H1 (cell line): ENCODE results near the gene OR13C5. TPM values are rescaled to one million over a fixed set of nuclear protein-coding genes. Genes with fewer than 3 reads are reported as not detected.

Experiments used
- CTCF ChIA-PET: fragments of 300-600 bp; sonication (Branson Sonifier 250); formaldehyde crosslinking; loops from one replicate; lab custom pipeline; 2021; ENCODE audit not compliant: partially characterized antibody; lab: Charles Lee
- POLR2A ChIA-PET: fragments of 300-600 bp; sonication (Branson Sonifier 250); formaldehyde crosslinking; loops from one replicate; lab custom pipeline; 2021; ENCODE audit warnings: inconsistent platforms; ENCODE audit not compliant: partially characterized antibody; lab: Charles Lee
- DNase-seq, 2 experiments: peaks; one replicate each; pipeline versions ENCODE4 v3.0.0 to v3.0.0-alpha.2; 2010 to 2022; ENCODE audit warnings: low spot score in 2 of 2, low read depth in 1 of 2, mixed read lengths in 1 of 2
- FAIRE-seq: peaks from 2 replicates; lab custom pipeline; 2011; peaks lifted over from hg19 to GRCh38; lab: Jason Lieb, UNC
- H2AFZ ChIP-seq: 2 replicates; pipeline ENCODE4 v1.8.1; 2012; ENCODE audit warnings: low read length, inconsistent platforms
- H2AK5ac ChIP-seq: 2 replicates; pipeline ENCODE4 v1.6.1; 2013; ENCODE audit warnings: low read depth, low read length
- H2BK120ac ChIP-seq: replicated peaks from 2 replicates; pipeline ENCODE3; 2013; ENCODE audit warnings: low read depth, low read length, inconsistent platforms
- H2BK12ac ChIP-seq: 2 replicates; pipeline ENCODE4 v1.6.1; 2013; ENCODE audit warnings: low read depth, low read length
- H2BK15ac ChIP-seq: 2 replicates; pipeline ENCODE4 v1.6.1; 2013; ENCODE audit warnings: low read length
- H2BK20ac ChIP-seq: 2 replicates; pipeline ENCODE4 v1.6.1; 2013; ENCODE audit warnings: low read length
- H2BK5ac ChIP-seq: 2 replicates; pipeline ENCODE4 v1.6.1; 2013; ENCODE audit warnings: low read depth, low read length
- H3K14ac ChIP-seq: 2 replicates; pipeline ENCODE4 v1.6.1; 2013; ENCODE audit warnings: inconsistent platforms; ENCODE audit not compliant: insufficient read length
- H3K18ac ChIP-seq: 2 replicates; pipeline ENCODE4 v1.6.1; 2013; ENCODE audit warnings: low read length; ENCODE audit errors: extremely low read depth
- H3K23ac ChIP-seq: 2 replicates; pipeline ENCODE4 v1.6.1; 2013; ENCODE audit warnings: inconsistent platforms; ENCODE audit not compliant: insufficient read length
- H3K23me2 ChIP-seq: 2 replicates; pipeline ENCODE4 v1.6.1; 2013; ENCODE audit warnings: low read depth, low read length
- H3K27ac ChIP-seq: 2 replicates; pipeline ENCODE4 v1.6.1; 2011; ENCODE audit warnings: low read depth, low read length, inconsistent platforms
- H3K27me3 ChIP-seq, 4 experiments: replicated peaks in 1 of 4; 1 replicate in 1 of 4; 2 replicates in 3 of 4; pipeline versions ENCODE4 v1.6.1 to v1.8.1; 2011 to 2013; ENCODE audit warnings: low read length in 3 of 4, mild to moderate bottlenecking in 3 of 4, inconsistent platforms in 2 of 4, mixed read lengths in 2 of 4, moderate library complexity in 1 of 4; ENCODE audit not compliant: control insufficient read depth in 3 of 4, insufficient read depth in 3 of 4; ENCODE audit errors: extremely low read depth in 1 of 4
- H3K36me3 ChIP-seq, 4 experiments: 2 replicates each; pipeline versions ENCODE4 v1.6.1 to v1.8.1; 2011 to 2013; ENCODE audit warnings: mild to moderate bottlenecking in 4 of 4, low read length in 3 of 4, moderate library complexity in 2 of 4, control low read depth in 1 of 4, inconsistent platforms in 1 of 4; ENCODE audit not compliant: insufficient read depth in 4 of 4, control insufficient read depth in 2 of 4
- H3K4ac ChIP-seq: replicated peaks from 2 replicates; pipeline ENCODE3; 2013; ENCODE audit warnings: low read length, low read depth, mixed read lengths, inconsistent platforms; ENCODE audit not compliant: insufficient read length
- H3K4me1 ChIP-seq, 4 experiments: replicated peaks in 1 of 4; 1 replicate in 1 of 4; 2 replicates in 3 of 4; pipeline versions ENCODE4 v1.6.1 to v1.8.1; 2011 to 2013; ENCODE audit warnings: low read length in 3 of 4, inconsistent platforms in 2 of 4, mixed read lengths in 1 of 4; ENCODE audit not compliant: insufficient read depth in 4 of 4, control insufficient read depth in 3 of 4
- H3K4me2 ChIP-seq, 2 experiments: 2 replicates each; pipeline versions ENCODE4 v1.6.1 to v1.8.1; 2011 to 2013; ENCODE audit warnings: low read depth in 2 of 2, low read length in 2 of 2, control low read depth in 1 of 2, inconsistent platforms in 1 of 2, mild to moderate bottlenecking in 1 of 2; ENCODE audit not compliant: insufficient read depth in 1 of 2
- H3K4me3 ChIP-seq, 4 experiments: fragments of 200-600, 300-600 bp in 1 of 4; sonication (generic), shearing (Covaris generic), sonication (Bioruptor Twin) in 1 of 4; 2 replicates each; pipeline versions ENCODE4 v1.5.1 to v1.8.1; 2011 to 2016; ENCODE audit warnings: low read length in 4 of 4, low read depth in 3 of 4, control low read depth in 2 of 4, inconsistent platforms in 2 of 4, mild to moderate bottlenecking in 2 of 4, mixed read lengths in 1 of 4, moderate library complexity in 1 of 4; ENCODE audit not compliant: insufficient read depth in 2 of 4; ENCODE audit errors: extremely low read depth in 1 of 4
- H3K56ac ChIP-seq: replicated peaks from 2 replicates; pipeline ENCODE3; 2013; ENCODE audit warnings: low read depth, mild to moderate bottlenecking, mixed read lengths, low read length, inconsistent platforms; ENCODE audit not compliant: insufficient read length
- H3K79me1 ChIP-seq: 2 replicates; pipeline ENCODE4 v1.6.1; 2013; ENCODE audit warnings: low read depth, low read length, control low read depth
- H3K79me2 ChIP-seq, 2 experiments: 2 replicates each; pipeline versions ENCODE4 v1.6.1 to v1.8.1; 2012 to 2013; ENCODE audit warnings: low read length in 2 of 2, mild to moderate bottlenecking in 2 of 2, inconsistent platforms in 1 of 2; ENCODE audit not compliant: insufficient read depth in 2 of 2, control insufficient read depth in 1 of 2
- H3K9ac ChIP-seq, 4 experiments: replicated peaks in 1 of 4; 1 replicate in 1 of 4; 2 replicates in 3 of 4; pipeline versions ENCODE4 v1.6.1 to v1.8.1; 2011 to 2013; ENCODE audit warnings: low read depth in 3 of 4, low read length in 3 of 4, control low read depth in 2 of 4, mild to moderate bottlenecking in 2 of 4, moderate library complexity in 2 of 4, inconsistent platforms in 1 of 4; ENCODE audit errors: extremely low read depth in 1 of 4
- H3K9me3 ChIP-seq, 2 experiments: 2 replicates each; pipeline versions ENCODE4 v1.6.1 to v1.8.1; 2012 to 2013; ENCODE audit warnings: mild to moderate bottlenecking in 2 of 2, moderate library complexity in 2 of 2, control low read depth in 1 of 2, inconsistent platforms in 1 of 2, low read depth in 1 of 2, low read length in 1 of 2, mixed read lengths in 1 of 2; ENCODE audit not compliant: insufficient read depth in 2 of 2
- H4K20me1 ChIP-seq, 2 experiments: replicated peaks in 1 of 2; 2 replicates each; pipeline versions ENCODE3 to v1.8.1; 2011 to 2013; ENCODE audit warnings: inconsistent platforms in 2 of 2, low read length in 2 of 2, mild to moderate bottlenecking in 1 of 2; ENCODE audit not compliant: insufficient read depth in 2 of 2, control insufficient read depth in 1 of 2
- H4K5ac ChIP-seq: 2 replicates; pipeline ENCODE4 v1.6.1; 2013; ENCODE audit warnings: low read length, low read depth, mixed read lengths, inconsistent platforms; ENCODE audit not compliant: insufficient read length
- H4K8ac ChIP-seq: 2 replicates; pipeline ENCODE4 v1.8.0; 2013; ENCODE audit warnings: mild to moderate bottlenecking, moderate library complexity, low read length, inconsistent platforms; ENCODE audit not compliant: insufficient read depth; ENCODE audit errors: extremely low read depth
- H4K91ac ChIP-seq: replicated peaks from 2 replicates; pipeline ENCODE3; 2013; ENCODE audit warnings: low read length, mixed read lengths, inconsistent platforms; ENCODE audit not compliant: insufficient read length
- CHD2 ChIP-seq: IDR thresholded peaks from 2 replicates; pipeline ENCODE4 v1.6.1; 2012; ENCODE audit warnings: low read length, improper control_type of control experiment
- SP4 ChIP-seq: IDR thresholded peaks from 2 replicates; pipeline ENCODE4 v1.6.1; 2012; ENCODE audit warnings: low read length, inconsistent platforms
- TAF7 ChIP-seq: optimal IDR thresholded peaks from 2 replicates; pipeline ENCODE3; 2011; ENCODE audit warnings: low read depth, mild to moderate bottlenecking, inconsistent platforms, low read length, moderate library complexity, borderline replicate concordance
- WGBS, 2 experiments: shearing (Covaris generic) in 1 of 2; methylation state at CpG; one replicate each; pipeline versions ENCODE4 v1.1.6 to v1.1.7; 2013 to 2015; ENCODE audit warnings: low lambda C conversion rate in 2 of 2, mixed read lengths in 2 of 2, inconsistent platforms in 1 of 2, low coverage in 1 of 2, missing lambda C conversion rate in 1 of 2; ENCODE audit not compliant: insufficient replicate concordance in 2 of 2, insufficient coverage in 1 of 2, insufficient read length in 1 of 2; ENCODE audit errors: extremely low coverage in 1 of 2, missing lambda C conversion rate in 1 of 2; 5-methylcytosine and 5-hydroxymethylcytosine counted together
- polyA plus RNA-seq, 7 experiments: library from polyadenylated mRNA; depleted of rRNA in 3 of 7; stranded (reverse) in 5 of 7; unstranded in 2 of 7; fragments of >200 nt in 5 of 7; fragments of 200-250 nt in 2 of 7; gene quantifications; 1 replicate in 5 of 7; 2 replicates in 1 of 7; 4 replicates in 1 of 7; pipeline versions ENCODE4 v1.2.1 to v1.2.3, GENCODE V29; 2011 to 2013; ENCODE audit warnings: missing spikeins in 2 of 7, mixed read lengths in 2 of 7
- total RNA-seq: library from RNA; stranded (reverse); fragmentation: NEBNext Ultra II Directional; extraction: Animal tissue kit (Norgen Biotek cat#: 25700); gene quantifications from 2 replicates; pipeline ENCODE4 v1.2.1, GENCODE V29; 2021

The OR13C5 gene
- total and polyA plus RNA-seq, 2 of the 8 experiments (the other 6 are each of a cell fraction or from before 2014, with no cell fraction given) = not detected

DNA sequence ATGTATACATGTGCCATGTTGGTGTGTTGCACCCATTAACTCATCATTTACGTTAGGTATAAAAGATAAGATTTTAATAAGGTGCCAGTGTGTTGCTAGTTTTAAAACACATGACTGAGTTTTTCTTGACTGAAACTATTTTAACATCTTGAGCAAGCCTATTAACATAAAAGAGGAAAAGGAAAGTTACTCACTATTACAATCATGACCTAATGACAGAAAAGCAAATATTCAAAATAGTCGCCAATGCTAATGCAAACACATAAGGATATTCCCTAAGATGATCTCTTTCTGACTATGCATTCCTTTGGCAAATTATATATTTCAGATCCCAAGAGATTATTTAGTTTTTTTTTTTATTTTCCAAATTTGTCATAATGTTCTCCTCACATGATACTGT lies 12.0 kb upstream of the OR13C5 start:
- Histone ChIP-seq H2BK120ac (no peak overlapping the region), H4K5ac (no peak overlapping the region), H2BK5ac (no peak overlapping the region), H3K79me2 (no peaks in the 10 kb centered on the region), H3K79me1 (no peaks in the 10 kb centered on the region), H2BK15ac (no peak overlapping the region), H3K4ac (no peak overlapping the region), H4K20me1 (no peaks in the 10 kb centered on the region), H2AFZ (no peak overlapping the region), H3K23me2 (no peaks in the 10 kb centered on the region; the same call in 1 of the 2 replicates), H3K4me3 (no peak overlapping the region), H3K23ac (no peak overlapping the region), H4K8ac (no peak overlapping the region), H3K27ac (no peak overlapping the region), H3K4me2 (no peak overlapping the region), H3K9me3 (no peaks in the 10 kb centered on the region), H2BK20ac (no peak overlapping the region), H3K27me3 (no peaks in the 10 kb centered on the region), H3K4me1 (no peaks in the 10 kb centered on the region), H2BK12ac (no peak overlapping the region), H3K9ac (no peak overlapping the region), H3K56ac (no peak overlapping the region), H4K91ac (no peak overlapping the region), H2AK5ac (no peak overlapping the region), H3K36me3 (no peaks in the 10 kb centered on the region), H3K14ac (no peak overlapping the region)
- POLR2A ChIA-PET = no interaction called here
- no peak for DNase-seq
- no peak for FAIRE-seq
- CTCF ChIA-PET = no interaction called here
- no peak for TF ChIP-seq SP4
- TF ChIP-seq TAF7 = no peak
- no peak for TF ChIP-seq CHD2
- TF ChIP-seq, all 59 proteins: peak for 0
- 89% methylated on average over 2 of the region's 2 CpGs; no CpG with 5 or more reads in 1 of the 2 experiments for whole genome bisulfite sequencing, 2 experiments
- H3K18ac ChIP-seq = no peak overlapping the region
